GM19463 (cell line): ENCODE measurements around the gene MBP.

Experiments used
- ATAC-seq: cut with Tn5 transposase; IDR thresholded peaks from one replicate; pipeline ENCODE4 v1.9.1; 2021; ENCODE audit warnings: mild to moderate bottlenecking, moderate library complexity; ENCODE audit not compliant: unreplicated experiment

Gene MBP

DNA sequence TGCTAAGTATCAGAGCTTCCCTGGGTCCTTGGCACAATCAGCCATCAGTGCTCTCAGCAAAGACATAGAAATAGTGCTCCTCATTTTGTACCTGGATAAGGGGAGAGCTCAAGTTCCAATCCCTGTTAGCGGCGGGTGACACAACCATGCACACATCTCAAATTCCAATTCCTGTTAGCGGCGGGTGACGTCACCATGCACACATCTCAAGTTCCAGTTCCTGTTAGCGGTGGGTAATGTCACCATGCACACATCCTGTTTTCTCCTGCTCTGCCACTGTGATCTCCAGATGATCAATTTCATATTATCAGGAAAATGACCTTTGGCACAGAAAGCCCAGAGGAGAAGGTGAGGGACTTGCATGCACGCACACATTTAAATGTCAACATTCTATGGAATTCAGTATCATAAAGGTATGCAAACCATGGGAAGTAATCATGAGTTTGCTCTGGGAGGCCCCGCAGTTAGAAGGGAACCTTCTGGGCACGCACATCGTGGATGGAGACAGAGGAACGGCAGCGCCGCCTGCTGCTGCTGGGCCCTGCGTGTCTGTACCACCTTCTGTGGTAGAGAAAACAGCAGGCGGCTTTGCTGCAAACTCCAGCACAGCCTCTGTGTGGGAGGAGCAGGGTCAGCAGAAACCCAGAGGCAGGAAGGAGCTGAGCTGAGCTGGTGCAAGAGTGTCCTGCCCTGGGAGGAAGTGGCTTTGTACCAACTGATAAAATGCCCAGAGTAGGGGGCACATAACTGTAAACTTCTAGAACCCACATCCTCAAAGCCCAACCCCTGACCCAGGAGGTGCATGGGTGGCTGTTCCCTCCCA, 77.8 kb downstream of the MBP start:
- ATAC-seq: peak; percentile 77

DNA sequence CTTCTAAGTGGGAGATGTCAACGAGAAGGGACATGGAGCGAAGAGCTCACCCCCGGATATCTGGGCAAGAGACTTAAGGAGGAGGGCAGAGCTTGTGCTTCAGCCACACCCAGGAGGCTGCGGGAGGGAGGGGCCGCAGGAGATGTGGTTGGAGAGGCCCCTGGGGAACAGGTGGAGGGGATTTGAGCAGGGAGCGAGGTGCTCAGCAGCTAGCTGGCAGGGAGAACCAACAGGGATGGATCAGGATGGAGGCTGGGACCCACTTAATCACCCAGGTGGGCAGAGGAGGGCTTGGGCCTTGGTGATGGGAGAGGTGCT, 78.3 kb downstream of the MBP start:
- ATAC-seq: peak; percentile 17

- no peak for ATAC-seq
Measured at GRCh38 chr18:77053616-77054287, 78.8 kb downstream of the MBP start.

- no peak for ATAC-seq
Measured at GRCh38 chr18:77052983-77053309, 79.6 kb downstream of the MBP start.

- ATAC-seq: no peak
Measured at GRCh38 chr18:77052297-77052982, 80.1 kb downstream of the MBP start.

GRCh38 chr18:77051581-77052296, 80.8 kb downstream of the MBP start:
- no peak for ATAC-seq

- no peak for ATAC-seq
Measured at GRCh38 chr18:77049938-77050337, 82.6 kb downstream of the MBP start.

GRCh38 chr18:77047803-77048419, 84.7 kb downstream of the MBP start:
- ATAC-seq: no peak

DNA sequence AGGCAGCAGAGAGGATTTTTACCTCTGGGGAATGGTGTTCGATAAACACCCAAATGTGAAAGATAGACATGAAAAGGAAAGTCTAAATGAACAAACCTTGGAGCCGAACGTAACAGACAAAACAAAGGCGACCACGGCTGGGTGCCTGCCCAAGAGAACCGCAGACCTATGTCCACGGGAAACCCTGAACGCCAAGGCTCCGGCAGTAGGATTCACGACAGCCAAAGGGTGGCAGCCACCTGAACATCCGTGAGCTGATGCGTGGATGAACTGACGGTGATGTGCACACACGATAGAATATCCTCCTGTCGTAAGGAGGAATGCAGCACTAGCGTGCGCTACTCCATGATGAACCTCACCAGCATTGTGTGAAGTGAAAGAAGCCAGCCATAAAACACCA, 85.6 kb downstream of the MBP start:
- no peak for ATAC-seq

DNA sequence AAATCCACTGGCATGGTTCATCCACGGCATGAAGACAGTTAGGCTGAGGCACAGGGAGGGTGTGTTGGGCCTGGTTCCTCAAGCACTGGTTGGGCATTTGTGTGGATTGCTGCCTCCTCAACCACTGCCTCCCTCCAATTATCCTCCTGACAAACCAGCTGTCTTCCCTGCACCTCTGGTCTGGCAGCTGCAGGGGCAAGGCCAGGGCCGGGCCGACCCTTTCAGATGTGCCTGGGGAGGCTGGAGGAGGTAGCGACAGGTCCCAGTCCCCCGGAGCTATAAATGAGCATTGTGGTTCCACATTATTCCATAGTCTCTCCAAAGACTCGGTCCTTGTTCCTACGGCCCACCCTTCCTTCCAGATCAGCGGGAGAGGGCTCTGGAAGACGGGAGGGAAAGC, 86.2 kb downstream of the MBP start:
- ATAC-seq: no peak

GRCh38 chr18:77045677-77046076, 86.9 kb downstream of the MBP start:
- no peak for ATAC-seq

GRCh38 chr18:77044866-77045664, 87.5 kb downstream of the MBP start:
- ATAC-seq: no peak

DNA sequence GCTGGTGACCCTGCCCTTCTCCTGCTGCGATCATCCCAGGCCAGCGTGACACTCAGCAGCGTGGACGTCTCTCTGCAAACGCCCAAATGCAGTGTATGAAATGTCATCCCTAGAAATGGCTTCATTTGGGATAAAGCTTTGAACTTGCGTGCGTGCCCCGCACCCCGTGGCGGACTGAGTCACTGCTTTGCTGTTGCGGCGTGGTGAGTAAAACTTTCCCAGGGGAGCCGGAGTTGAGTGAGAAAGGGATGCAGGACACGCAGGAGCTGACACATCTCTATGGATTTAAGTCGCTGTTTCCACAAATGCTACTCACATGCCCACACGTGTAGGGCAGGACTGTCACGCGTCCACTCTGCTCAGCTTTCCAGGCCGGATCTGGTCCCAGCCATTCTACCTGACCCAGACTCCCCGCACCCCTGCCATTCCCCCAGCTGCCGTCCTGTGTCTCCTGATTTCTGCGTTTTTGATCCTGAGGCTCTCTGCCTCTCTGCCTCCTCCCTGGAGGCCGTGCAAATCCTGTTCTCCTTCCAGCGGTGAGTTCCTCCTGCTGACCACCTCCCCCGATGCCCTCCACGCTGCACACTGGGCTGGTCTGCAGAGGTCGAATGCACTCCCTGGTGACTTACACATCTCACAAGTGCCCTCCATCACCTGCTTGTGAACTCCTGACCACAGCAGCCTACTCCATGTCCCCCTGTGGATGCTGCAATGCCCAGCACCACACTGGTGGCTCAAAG, 88.9 kb downstream of the MBP start:
- ATAC-seq: no peak

- no peak for ATAC-seq
Measured at GRCh38 chr18:77042583-77042982, 90.0 kb downstream of the MBP start.

DNA sequence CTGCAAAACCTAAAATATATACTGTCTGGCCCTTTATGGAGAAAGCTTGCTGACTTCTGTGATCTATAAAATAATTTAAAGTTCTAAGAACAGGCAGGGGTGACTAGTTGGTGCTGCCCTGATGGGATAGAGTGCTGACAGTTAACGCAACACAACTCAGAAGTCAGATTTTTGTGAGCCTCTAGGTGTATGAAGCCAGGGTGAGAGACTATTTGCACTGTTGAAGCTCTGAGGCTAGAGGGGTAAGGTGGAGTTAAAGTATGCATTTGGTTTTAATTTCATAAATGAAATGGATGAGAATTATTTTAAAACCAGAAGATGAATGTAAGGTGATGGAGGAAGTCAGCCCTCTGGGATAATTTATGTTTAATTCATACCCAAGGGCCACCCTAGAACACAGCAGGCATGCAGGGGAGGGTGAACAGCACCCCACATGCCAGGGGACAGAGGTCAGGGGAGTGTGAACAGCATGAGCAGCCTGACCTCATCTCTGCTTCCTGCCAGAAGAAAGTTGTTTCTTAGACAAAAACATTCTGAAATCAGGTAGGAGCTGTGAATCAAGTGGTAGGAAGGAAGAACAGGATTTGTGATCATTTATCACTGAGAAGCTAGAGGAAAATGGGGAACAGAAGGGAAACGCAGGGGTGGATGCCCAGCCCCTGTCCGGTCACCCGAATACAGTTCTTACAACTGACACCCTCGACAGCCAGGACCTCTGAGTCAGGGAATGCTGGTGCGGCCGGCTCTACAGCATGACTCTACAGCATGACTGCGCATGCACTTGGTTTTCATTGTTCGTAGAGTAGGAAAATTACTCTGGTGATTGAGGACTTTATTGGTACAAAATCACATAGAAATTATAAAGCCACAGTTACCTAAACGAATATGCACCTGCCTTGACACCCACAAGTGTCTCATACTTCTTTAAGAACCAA, 93.1 kb downstream of the MBP start:
- no peak for ATAC-seq

DNA sequence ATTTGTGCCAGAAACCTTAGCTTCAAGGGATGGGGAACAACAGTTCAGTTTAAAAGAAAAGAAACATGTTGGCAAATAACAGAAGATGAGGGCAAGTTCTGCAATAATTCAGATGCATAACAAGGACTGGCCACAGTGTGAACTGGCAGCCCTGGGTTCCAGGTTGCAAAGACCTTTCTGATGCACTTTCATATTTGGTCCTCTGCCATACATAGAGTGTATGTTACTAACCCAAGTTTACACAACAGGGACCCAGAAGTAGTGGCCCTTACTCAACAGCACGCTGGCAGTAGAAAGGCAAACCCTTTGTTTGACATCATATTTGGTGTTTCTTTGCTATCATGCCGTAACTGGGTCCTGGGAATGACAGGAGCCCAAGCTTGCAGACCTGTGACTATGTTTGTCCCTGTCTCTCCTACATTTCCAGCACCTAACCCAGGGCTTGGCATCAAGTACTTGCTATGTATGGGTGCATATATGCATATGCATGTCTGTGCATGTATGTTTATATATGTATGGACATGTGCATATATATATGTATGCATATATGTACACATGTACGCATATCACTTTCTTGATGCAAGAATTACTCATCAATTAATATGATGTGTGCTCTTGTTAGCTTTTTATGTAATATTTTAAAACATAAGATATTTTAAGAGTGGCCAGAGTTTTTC, 94.3 kb downstream of the MBP start:
- no peak for ATAC-seq

DNA sequence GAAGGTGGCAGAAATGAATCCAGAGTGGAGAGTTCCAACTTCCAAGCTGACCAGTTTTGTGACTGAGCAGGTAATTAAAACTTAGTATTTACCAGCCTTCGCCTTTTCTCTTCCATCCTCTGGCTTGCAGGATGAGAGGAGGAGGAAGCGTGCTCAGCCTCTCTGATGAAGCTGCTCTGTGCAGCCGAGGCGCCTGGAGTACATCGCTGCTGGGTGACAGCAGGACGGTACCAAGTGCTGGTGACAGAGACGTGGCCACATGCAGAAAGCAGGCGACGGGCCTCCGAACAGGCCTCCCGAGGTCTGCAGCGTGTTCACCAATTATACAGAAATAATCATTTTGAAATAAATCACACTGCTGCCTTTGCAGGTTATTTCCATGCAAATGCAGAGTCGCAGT, 95.0 kb downstream of the MBP start:
- no peak for ATAC-seq
